Caco-2 (cell line): Measurements from ENCODE around the gene CFAP251. TPM values are rescaled to one million over a fixed set of nuclear protein-coding genes. Genes with fewer than 3 reads are reported as not detected.
"Not testable (repeated sequence)": the region's sequence is repeated elsewhere in the genome, so short reads cannot be mapped to it uniquely, and the experiment has no call there.

Experiments used
- Bru-seq: library from RNA; stranded (reverse); fragments of 400-500 nt; gene quantifications from one replicate; lab custom pipeline; 2021; lab: Mats Ljungman, UMichigan
- BruChase-seq, 2 experiments: library from RNA; stranded (reverse); fragments of 400-500 nt; gene quantifications; one replicate each; lab custom pipeline; 2021; lab: Mats Ljungman, UMichigan
- BruUV-seq: library from RNA; stranded (reverse); fragments of 400-500 nt; replicated peaks from 2 replicates; lab custom pipeline; 2021; lab: Mats Ljungman, UMichigan
- CTCF ChIA-PET: fragments of 300-600 bp; sonication (Branson Sonifier 250); formaldehyde crosslinking; loops from one replicate; lab custom pipeline; 2022; ENCODE audit warnings: antibody characterized with exemption; lab: Charles Lee
- POLR2A ChIA-PET: fragments of 300-600 bp; sonication (Branson Sonifier 250); formaldehyde crosslinking; loops from one replicate; lab custom pipeline; 2022; ENCODE audit warnings: antibody characterized with exemption; lab: Charles Lee
- DNase-seq, 2 experiments: peaks; one replicate each; pipeline versions ENCODE4 v3.0.0 to v3.0.0-alpha.2; 2020 to 2022
- H3K27me3 ChIP-seq: replicated peaks from 2 replicates; pipeline ENCODE4 v1.6.0; 2011; ENCODE audit warnings: low read length; ENCODE audit not compliant: control insufficient read depth, insufficient read depth
- H3K36me3 ChIP-seq: 2 replicates; pipeline ENCODE4 v1.5.1; 2011; ENCODE audit warnings: low read length; ENCODE audit not compliant: control insufficient read depth, insufficient read depth
- H3K4me1 ChIP-seq: fragments of 250-450 bp; sonication (Bioruptor Pico); 2 replicates; pipeline ENCODE4 v1.5.1; 2020; ENCODE audit warnings: mild to moderate bottlenecking
- H3K4me3 ChIP-seq: 2 replicates; pipeline ENCODE4 v1.5.1; 2011; ENCODE audit warnings: low read depth, mild to moderate bottlenecking, control low read depth, low read length
- H3K9me3 ChIP-seq: fragments of 250-450 bp; sonication (Bioruptor Pico); 2 replicates; pipeline ENCODE4 v1.5.1; 2020; ENCODE audit warnings: mild to moderate bottlenecking, moderate library complexity
- H3K27ac Mint-ChIP-seq: one replicate; pipeline ENCODE4 v1.8.0; 2022; ENCODE audit warnings: mixed read lengths; ENCODE audit not compliant: unreplicated experiment
- H3K27me3 Mint-ChIP-seq: one replicate; pipeline ENCODE4 v1.8.0; 2022; ENCODE audit warnings: mixed read lengths; ENCODE audit not compliant: insufficient read depth, unreplicated experiment
- H3K36me3 Mint-ChIP-seq: one replicate; pipeline ENCODE4 v1.8.0; 2022; ENCODE audit warnings: mild to moderate bottlenecking, mixed read lengths; ENCODE audit not compliant: insufficient read depth, unreplicated experiment
- H3K4me1 Mint-ChIP-seq: one replicate; pipeline ENCODE4 v1.8.0; 2022; ENCODE audit warnings: low read depth, mixed read lengths; ENCODE audit not compliant: unreplicated experiment
- H3K4me3 Mint-ChIP-seq: one replicate; pipeline ENCODE4 v1.8.0; 2022; ENCODE audit warnings: mild to moderate bottlenecking, moderate library complexity, mixed read lengths; ENCODE audit not compliant: unreplicated experiment
- H3K9me3 Mint-ChIP-seq: one replicate; pipeline ENCODE4 v1.8.0; 2022; ENCODE audit warnings: mixed read lengths; ENCODE audit not compliant: unreplicated experiment
- CTCF ChIP-seq, 2 experiments: fragments of 200-600 bp in 1 of 2; IDR thresholded peaks; 1 replicate in 1 of 2; 2 replicates in 1 of 2; pipeline versions ENCODE4 v1.5.1 to v1.8.0; 2011 to 2022; ENCODE audit warnings: antibody characterized with exemption in 1 of 2, control low read depth in 1 of 2, inconsistent platforms in 1 of 2, low read depth in 1 of 2, low read length in 1 of 2, mild to moderate bottlenecking in 1 of 2, moderate library complexity in 1 of 2; ENCODE audit not compliant: insufficient read depth in 1 of 2, severe bottlenecking in 1 of 2, unreplicated experiment in 1 of 2
- intact Hi-C: fragments of 100-400 bp; cut with micrococcal nuclease; formaldehyde crosslinking; loops from one replicate; pipeline ENCODE4 v1.10.0; 2022; ENCODE audit not compliant: unreplicated experiment
- long read RNA-seq: library from polyadenylated mRNA; stranded (forward); transcript quantifications from one replicate; pipeline ENCODE4 v2.0.0, GENCODE V29; 2022
- total RNA-seq: library from RNA; stranded (reverse); gene quantifications from 2 replicates; pipeline ENCODE4 v1.2.3, GENCODE V29; 2022

CFAP251 gene
- total RNA-seq (1.2 and 1.5 TPM in 2 replicates), Bru-seq, nascent RNA (percentile 36 among the genes with signal in this experiment), BruChase-seq, experiment 1, labeled RNA remaining after a 2-hour chase (percentile 45 among the genes with signal in this experiment), BruChase-seq, experiment 2, labeled RNA remaining after a 6-hour chase (percentile 45 among the genes with signal in this experiment)
- long read RNA-seq, partial matches to known transcripts = 0 of 3 reads
- long read RNA-seq, other reads (novel, unspliced or antisense) = 3 of 3 reads

- Mint-ChIP-seq H3K4me1 (no peaks in the 10 kb centered on the region), H3K27me3 (no peaks in the 10 kb centered on the region), H3K27ac (no peak within 1 kb of the TSS), H3K36me3 (peaks cover 27% of the 10 kb centered on the region), H3K4me3 (peak within 1 kb of the TSS; percentile 54), H3K9me3 (no peaks in the 10 kb centered on the region)
- H3K4me3 ChIP-seq = peak within 1 kb of the TSS; percentile 26
- H3K9me3 ChIP-seq = no peaks in the 10 kb centered on the region
- CTCF ChIA-PET = interaction anchor here (1.0 kb wide), 1 partner anchor 349 kb away, joined by 3 read pairs; no protein-coding TSS in a partner anchor
- intact Hi-C loops = no loop called here
- H3K27me3 ChIP-seq = no peaks in the 10 kb centered on the region
- no TSS peak for BruUV-seq
- peaks cover 2% of the 10 kb centered on the region; the same call in 1 of the 2 replicates for H3K36me3 ChIP-seq
- TF ChIP-seq CTCF (IDR thresholded peaks at IDR 0.05; ENCODE audit: insufficient read depth in 1 of 2, low read depth in 1 of 2, low read length in 1 of 2, severe bottlenecking in 1 of 2, unreplicated experiment in 1 of 2) = no peak
- peak; percentile 75 to 82 for DNase-seq
- POLR2A ChIA-PET = no interaction called here
- no peaks in the 10 kb centered on the region for H3K4me1 ChIP-seq
Measured at GRCh38 chr12:121917950-121918678, at the start of gene CFAP251. Gene CFAP251 (plus strand): TSS chr12:121918592. CDS start chr12:121921306, 2,714 bp downstream.

- H3K27ac Mint-ChIP-seq, POLR2A ChIA-PET, intact Hi-C loops, H3K9me3 ChIP-seq, H3K27me3 Mint-ChIP-seq, H3K4me3 ChIP-seq, H3K27me3 ChIP-seq, H3K4me1 ChIP-seq, DNase-seq, BruUV-seq, H3K9me3 Mint-ChIP-seq, H3K4me1 Mint-ChIP-seq, H3K4me3 Mint-ChIP-seq, H3K36me3 ChIP-seq, H3K36me3 Mint-ChIP-seq, CTCF ChIA-PET: not testable (repeated sequence)
Measured at GRCh38 chr12:121869229-121869628, 49.2 kb upstream of the CFAP251 start.

- Mint-ChIP-seq H3K4me1 (no peaks in the 10 kb centered on the region), H3K4me3 (no peak overlapping the region), H3K36me3 (no peaks in the 10 kb centered on the region), H3K27ac (no peak overlapping the region), H3K27me3 (no peaks in the 10 kb centered on the region), H3K9me3 (no peaks in the 10 kb centered on the region)
- Histone ChIP-seq H3K4me3 (no peak overlapping the region), H3K4me1 (no peaks in the 10 kb centered on the region), H3K9me3 (no peaks in the 10 kb centered on the region), H3K27me3 (no peaks in the 10 kb centered on the region), H3K36me3 (no peaks in the 10 kb centered on the region)
- CTCF ChIA-PET = no interaction called here
- no peak for DNase-seq
- intact Hi-C loops = no loop called here
- POLR2A ChIA-PET = no interaction called here
- BruUV-seq = no TSS peak
- TF ChIP-seq CTCF (IDR thresholded peaks at IDR 0.05; ENCODE audit: insufficient read depth in 1 of 2, low read depth in 1 of 2, low read length in 1 of 2, severe bottlenecking in 1 of 2, unreplicated experiment in 1 of 2) = no peak
Measured at GRCh38 chr12:121871467-121871866, 46.9 kb upstream of the CFAP251 start.
